K562 (cell line): ENCODE measurements around the gene PRSS8. TPM values are rescaled to one million over a fixed set of nuclear protein-coding genes. Genes with fewer than 3 reads are reported as not detected.
A peak's percentile ranks its signal among the peaks of the same experiment; 100 is the strongest.

Experiments
- ARID3A ChIP-seq: IDR thresholded peaks from 2 replicates; pipeline ENCODE4 v1.6.1; 2012; ENCODE audit warnings: low read depth, low read length, improper control_type of control experiment, borderline replicate concordance
- BMI1 ChIP-seq: fragments of 150-350 bp; IDR thresholded peaks from 2 replicates; pipeline ENCODE4 v1.6.1; 2014; ENCODE audit warnings: low read length
- E2F3 ChIP-seq: fragments of 250-450 bp; sonication (Bioruptor Pico); IDR thresholded peaks from 2 replicates; pipeline ENCODE4 v1.4.0; 2020; ENCODE audit warnings: mild to moderate bottlenecking
- ETV5 ChIP-seq: sonication (generic); formaldehyde crosslinking; IDR thresholded peaks from 2 replicates; pipeline ENCODE4 v1.4.0; 2020; ENCODE audit warnings: low read depth, mild to moderate bottlenecking, missing genetic modification reagents
- EWSR1 ChIP-seq: fragments of 450-650 bp; IDR thresholded peaks from 2 replicates; pipeline ENCODE4 v1.6.1; 2018; ENCODE audit warnings: borderline replicate concordance, mild to moderate bottlenecking, low read depth, moderate library complexity; ENCODE audit not compliant: partially characterized antibody
- FOXA1 ChIP-seq: fragments of 450-650 bp; IDR thresholded peaks from 2 replicates; pipeline ENCODE4 v1.6.1; 2016; ENCODE audit warnings: mild to moderate bottlenecking, borderline replicate concordance
- FOXP1 ChIP-seq: sonication (generic); formaldehyde crosslinking; IDR thresholded peaks from 2 replicates; pipeline ENCODE4 v1.8.0; 2022; ENCODE audit warnings: mild to moderate bottlenecking, missing genetic modification reagents
- FUS ChIP-seq: fragments of 200-400 bp; formaldehyde crosslinking; optimal IDR thresholded peaks from 2 replicates; pipeline ENCODE3; 2017; ENCODE audit warnings: low read depth, low read length
- KLF13 ChIP-seq: fragments of 450-650 bp; IDR thresholded peaks from 2 replicates; pipeline ENCODE4 v1.6.1; 2016; ENCODE audit warnings: missing genetic modification characterization, low read depth, mild to moderate bottlenecking, missing compliant biosample characterization, moderate library complexity, borderline replicate concordance
- MAFF ChIP-seq: IDR thresholded peaks from 2 replicates; pipeline ENCODE4 v1.6.1; 2012; ENCODE audit warnings: low read length, improper control_type of control experiment
- MTA3 ChIP-seq: fragments of 450-650 bp; formaldehyde crosslinking; IDR thresholded peaks from 2 replicates; pipeline ENCODE4 v1.6.1; 2017; ENCODE audit warnings: mild to moderate bottlenecking, borderline replicate concordance
- NFIX ChIP-seq: fragments of 250-450 bp; sonication (Bioruptor Pico); IDR thresholded peaks from 2 replicates; pipeline ENCODE4 v1.4.0; 2020; ENCODE audit warnings: low read depth, mild to moderate bottlenecking, moderate library complexity
- POLR2B ChIP-seq: fragments of 450-650 bp; IDR thresholded peaks from 2 replicates; pipeline ENCODE4 v1.6.1; 2018; ENCODE audit warnings: low read depth; ENCODE audit not compliant: partially characterized antibody
- PYGO2 ChIP-seq: fragments of 450-650 bp; IDR thresholded peaks from 2 replicates; pipeline ENCODE4 v1.6.1; 2016; ENCODE audit warnings: mild to moderate bottlenecking, missing genetic modification characterization, moderate library complexity, missing compliant biosample characterization
- SMARCB1 ChIP-seq: IDR thresholded peaks from 2 replicates; pipeline ENCODE4 v1.6.1; 2011; ENCODE audit warnings: improper control_type of control experiment, low read depth; ENCODE audit not compliant: insufficient read length
- SUPT5H ChIP-seq: fragments of 450-650 bp; IDR thresholded peaks from 2 replicates; pipeline ENCODE4 v1.6.1; 2016
- ZFP91 ChIP-seq: sonication (generic); formaldehyde crosslinking; IDR thresholded peaks from 2 replicates; pipeline ENCODE4 v1.8.0; 2022; ENCODE audit warnings: mild to moderate bottlenecking, missing genetic modification reagents
- ZNF133 ChIP-seq: fragments of 250-450 bp; sonication (Bioruptor Pico); IDR thresholded peaks from 2 replicates; pipeline ENCODE4 v1.4.0; 2020; ENCODE audit warnings: mild to moderate bottlenecking
- ZNF57 ChIP-seq: fragments of 450-650 bp; formaldehyde crosslinking; IDR thresholded peaks from 2 replicates; pipeline ENCODE4 v1.4.0; 2020; ENCODE audit warnings: mild to moderate bottlenecking, moderate library complexity
- polyA plus RNA-seq, 8 experiments: library from polyadenylated mRNA; depleted of rRNA in 4 of 8; stranded (reverse) in 5 of 8; unstranded in 3 of 8; fragments of >200 nt; fragmentation: Nextera tagmentation in 2 of 8; fragmentation: Illumina TruSeq in 1 of 8; extraction: Ambion mirVana in 2 of 8; extraction: Trizol in 1 of 8; gene quantifications; 2 replicates each; pipeline versions ENCODE4 v1.2.1 to v1.2.3, GENCODE V29; 2011 to 2014; ENCODE audit warnings: inconsistent platforms in 1 of 8, missing spikeins in 1 of 8
- total RNA-seq, 7 experiments: library from RNA; depleted of rRNA in 6 of 7; stranded (reverse); fragments of >200 nt in 6 of 7; fragmentation: Illumina TruSeq in 2 of 7; extraction: Trizol in 2 of 7; gene quantifications; 2 replicates each; pipeline versions ENCODE4 v1.2.1 to v1.2.3, GENCODE V29; 2011 to 2021; ENCODE audit warnings: low replicate concordance in 1 of 7
- TF ChIP-seq, protein P1 (sequence below): fragments of 450-650 bp; IDR thresholded peaks from 2 replicates; pipeline ENCODE4 v1.7.0; 2016; ENCODE audit warnings: borderline replicate concordance

The PRSS8 gene
- total and polyA plus RNA-seq, 9 of the 15 experiments (the other 6 are each of a cell fraction or from before 2014, with no cell fraction given): 0.25 to 3.9 (median 1.3) TPM; not detected in 1

GRCh38 chr16:31117384-31118222, 17.9 kb downstream of the PRSS8 start, which contains the start of gene KAT8 (continued):
- no peak for TF ChIP-seq ARID3A
- TF ChIP-seq BMI1: no peak
- TF ChIP-seq MTA3: peak; percentile 66
- no peak for TF ChIP-seq NFIX (CRISPR knock-in tag)
- TF ChIP-seq KLF13 (tag): no peak
- no peak for TF ChIP-seq FOXA1
- no peak for TF ChIP-seq PYGO2 (tag)
- TF ChIP-seq E2F3: no peak
- TF ChIP-seq ETV5 (CRISPR knock-in tag): no peak
- TF ChIP-seq SMARCB1: no peak
- no peak for TF ChIP-seq EWSR1
- no peak for TF ChIP-seq MAFF
- no peak for TF ChIP-seq ZNF133 (CRISPR knock-in tag)
- peak; percentile 77 for TF ChIP-seq POLR2B
- no peak for TF ChIP-seq ZFP91
- TF ChIP-seq SUPT5H: peak; percentile 89
- TF ChIP-seq, protein P1, sequence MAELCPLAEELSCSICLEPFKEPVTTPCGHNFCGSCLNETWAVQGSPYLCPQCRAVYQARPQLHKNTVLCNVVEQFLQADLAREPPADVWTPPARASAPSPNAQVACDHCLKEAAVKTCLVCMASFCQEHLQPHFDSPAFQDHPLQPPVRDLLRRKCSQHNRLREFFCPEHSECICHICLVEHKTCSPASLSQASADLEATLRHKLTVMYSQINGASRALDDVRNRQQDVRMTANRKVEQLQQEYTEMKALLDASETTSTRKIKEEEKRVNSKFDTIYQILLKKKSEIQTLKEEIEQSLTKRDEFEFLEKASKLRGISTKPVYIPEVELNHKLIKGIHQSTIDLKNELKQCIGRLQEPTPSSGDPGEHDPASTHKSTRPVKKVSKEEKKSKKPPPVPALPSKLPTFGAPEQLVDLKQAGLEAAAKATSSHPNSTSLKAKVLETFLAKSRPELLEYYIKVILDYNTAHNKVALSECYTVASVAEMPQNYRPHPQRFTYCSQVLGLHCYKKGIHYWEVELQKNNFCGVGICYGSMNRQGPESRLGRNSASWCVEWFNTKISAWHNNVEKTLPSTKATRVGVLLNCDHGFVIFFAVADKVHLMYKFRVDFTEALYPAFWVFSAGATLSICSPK: no peak
- peak; percentile 30 for TF ChIP-seq FUS
- TF ChIP-seq ZNF57 (CRISPR knock-in tag): no peak
- no peak for TF ChIP-seq FOXP1 (CRISPR knock-in tag)
